KOPT-K1 (cell line): Measurements from ENCODE around the gene CD177.

ENCODE experiments used
- H3K27ac ChIP-seq: fragments of 200-600 bp; sonication (generic); 2 replicates; pipeline ENCODE4 v1.5.1; 2016; ENCODE audit warnings: antibody characterized with exemption, mild to moderate bottlenecking, low read depth, low read length; ENCODE audit not compliant: poor library complexity, severe bottlenecking
- H3K36me3 ChIP-seq: fragments of 200-600 bp; sonication (generic); 2 replicates; pipeline ENCODE4 v1.5.1; 2017; ENCODE audit warnings: antibody characterized with exemption, mild to moderate bottlenecking, low read length, moderate library complexity; ENCODE audit not compliant: insufficient read depth
- H3K9me3 ChIP-seq: fragments of 200-600 bp; sonication (generic); 2 replicates; pipeline ENCODE4 v1.5.1; 2017; ENCODE audit warnings: antibody characterized with exemption, low read length, mild to moderate bottlenecking; ENCODE audit not compliant: insufficient read depth, poor library complexity, severe bottlenecking

CD177 gene, protein sequence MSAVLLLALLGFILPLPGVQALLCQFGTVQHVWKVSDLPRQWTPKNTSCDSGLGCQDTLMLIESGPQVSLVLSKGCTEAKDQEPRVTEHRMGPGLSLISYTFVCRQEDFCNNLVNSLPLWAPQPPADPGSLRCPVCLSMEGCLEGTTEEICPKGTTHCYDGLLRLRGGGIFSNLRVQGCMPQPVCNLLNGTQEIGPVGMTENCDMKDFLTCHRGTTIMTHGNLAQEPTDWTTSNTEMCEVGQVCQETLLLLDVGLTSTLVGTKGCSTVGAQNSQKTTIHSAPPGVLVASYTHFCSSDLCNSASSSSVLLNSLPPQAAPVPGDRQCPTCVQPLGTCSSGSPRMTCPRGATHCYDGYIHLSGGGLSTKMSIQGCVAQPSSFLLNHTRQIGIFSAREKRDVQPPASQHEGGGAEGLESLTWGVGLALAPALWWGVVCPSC

DNA sequence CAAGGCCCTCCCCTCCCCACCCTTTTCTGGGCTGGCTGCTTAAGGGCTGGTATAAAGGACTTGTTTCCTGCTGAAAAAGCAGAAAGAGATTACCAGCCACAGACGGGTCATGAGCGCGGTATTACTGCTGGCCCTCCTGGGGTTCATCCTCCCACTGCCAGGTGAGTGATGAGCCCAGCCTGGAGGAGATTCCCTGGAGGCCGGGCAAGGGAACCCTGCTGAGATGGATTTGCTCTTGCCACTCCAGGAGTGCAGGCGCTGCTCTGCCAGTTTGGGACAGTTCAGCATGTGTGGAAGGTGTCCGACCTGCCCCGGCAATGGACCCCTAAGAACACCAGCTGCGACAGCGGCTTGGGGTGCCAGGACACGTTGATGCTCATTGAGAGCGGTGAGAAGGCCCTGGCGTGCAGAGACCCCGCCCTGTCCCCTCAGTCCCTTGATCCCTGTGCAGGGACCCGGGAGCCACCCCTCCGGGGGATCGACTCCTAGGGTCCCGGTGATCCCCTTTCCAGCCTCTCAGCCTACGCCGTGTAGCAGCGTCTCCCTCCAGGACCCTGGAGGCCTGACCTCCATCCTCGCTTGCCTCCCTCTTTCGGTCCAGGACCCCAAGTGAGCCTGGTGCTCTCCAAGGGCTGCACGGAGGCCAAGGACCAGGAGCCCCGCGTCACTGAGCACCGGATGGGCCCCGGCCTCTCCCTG, at the start of gene CD177:
TSS of gene CD177 (plus strand) at position 81 of the 699 bp plus-strand sequence. CDS start at position 110, 29 bp downstream.
- H3K36me3 ChIP-seq: no peaks in the 10 kb centered on the region
- no peaks in the 10 kb centered on the region for H3K9me3 ChIP-seq
- H3K27ac ChIP-seq: no peak within 1 kb of the TSS

DNA sequence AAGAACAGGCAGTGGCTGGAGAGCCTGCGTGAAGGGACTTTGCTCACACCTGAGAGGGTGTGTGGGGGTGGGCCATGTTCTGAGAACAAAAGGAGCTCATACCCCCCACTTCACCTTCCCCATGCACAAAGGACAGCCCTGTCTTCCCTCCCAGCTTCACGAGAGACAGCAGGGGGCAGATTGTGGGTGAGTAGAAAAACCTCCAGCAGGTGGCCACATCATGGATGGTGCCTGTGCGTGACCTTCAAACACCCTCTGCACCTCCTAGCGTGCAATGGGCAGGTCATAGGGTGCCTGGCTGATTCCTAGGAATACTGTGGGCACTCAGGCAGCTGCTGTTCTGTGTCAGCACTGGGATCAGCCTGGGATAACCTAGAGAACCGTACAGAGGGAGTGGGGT, 47.8 kb upstream of the CD177 start:
- Histone ChIP-seq H3K36me3 (no peaks in the 10 kb centered on the region), H3K9me3 (no peaks in the 10 kb centered on the region), H3K27ac (no peak overlapping the region)

DNA sequence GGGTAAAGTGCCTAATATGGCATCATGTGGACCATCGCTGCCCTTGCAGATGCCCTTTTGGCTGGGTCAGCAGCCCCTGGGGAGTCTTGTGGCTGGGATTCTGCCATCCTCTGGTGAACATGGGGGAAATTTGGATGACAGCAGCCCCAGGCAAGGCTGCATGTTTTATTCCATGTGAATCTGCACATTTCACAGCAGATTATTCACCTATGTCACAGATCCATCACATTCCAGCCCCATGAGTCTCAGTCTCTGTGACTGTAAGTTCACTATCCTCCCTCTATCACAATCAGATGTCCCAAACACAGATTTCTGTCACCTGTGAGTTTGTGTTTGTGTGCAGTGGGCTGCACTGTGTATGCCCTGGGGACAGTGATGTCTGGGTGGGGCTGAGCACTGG, 47.4 kb upstream of the CD177 start:
- H3K27ac ChIP-seq: no peak overlapping the region
- H3K36me3 ChIP-seq: no peaks in the 10 kb centered on the region
- H3K9me3 ChIP-seq: no peaks in the 10 kb centered on the region

- no peaks in the 10 kb centered on the region for H3K9me3 ChIP-seq
- no peak overlapping the region for H3K27ac ChIP-seq
- H3K36me3 ChIP-seq: no peaks in the 10 kb centered on the region
Observed at GRCh38 chr19:43308244-43308815, 45.2 kb upstream of the CD177 start.

DNA sequence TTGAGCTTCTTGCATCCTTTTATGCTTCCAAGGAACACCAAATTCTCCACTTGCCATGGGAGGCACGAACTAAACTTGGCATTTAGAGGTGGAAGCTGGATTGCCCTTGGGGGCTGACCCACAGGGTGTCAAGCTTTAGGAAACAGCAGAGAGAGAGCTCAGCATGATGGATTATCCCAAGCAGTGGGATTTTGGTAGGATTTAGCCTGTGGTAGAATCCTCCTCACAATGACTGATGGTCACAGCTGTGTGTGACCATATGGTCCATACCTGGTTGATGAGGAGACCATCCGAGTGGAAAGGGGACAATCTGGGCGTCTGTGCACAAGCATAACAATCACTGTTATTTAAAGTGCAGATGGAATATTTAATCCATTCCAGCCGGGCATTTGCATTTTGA, 44.0 kb upstream of the CD177 start:
- peaks cover 9% of the 10 kb centered on the region for H3K9me3 ChIP-seq
- no peaks in the 10 kb centered on the region for H3K36me3 ChIP-seq

DNA sequence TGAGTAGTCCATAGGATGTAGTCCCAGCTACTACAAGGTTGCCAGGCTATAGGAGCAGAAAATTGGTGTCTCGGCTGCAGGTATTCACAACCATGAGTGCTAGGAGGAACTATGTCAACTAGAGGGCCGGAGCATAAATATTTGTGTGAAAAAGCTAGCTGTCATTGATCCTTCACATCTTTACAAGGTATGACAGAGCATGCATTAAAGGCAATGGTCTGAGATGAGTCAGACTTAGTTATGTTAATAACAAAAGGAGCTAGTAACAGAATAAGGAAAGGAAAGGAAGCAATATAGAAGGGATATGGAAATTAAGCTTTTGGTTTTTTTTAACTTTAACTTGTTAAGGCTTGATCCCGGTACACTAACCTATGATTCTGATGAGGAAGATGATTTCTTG, 43.3 kb upstream of the CD177 start:
- Histone ChIP-seq H3K36me3 (no peaks in the 10 kb centered on the region), H3K9me3 (peaks cover 15% of the 10 kb centered on the region), H3K27ac (no peak overlapping the region)

More for the DNA sequence above, 44.0 kb upstream of the CD177 start:
- H3K27ac ChIP-seq: no peak overlapping the region

- H3K9me3 ChIP-seq: peaks cover 18% of the 10 kb centered on the region
- H3K36me3 ChIP-seq: no peaks in the 10 kb centered on the region
Observed at GRCh38 chr19:43311256-43311655, 42.2 kb upstream of the CD177 start.

DNA sequence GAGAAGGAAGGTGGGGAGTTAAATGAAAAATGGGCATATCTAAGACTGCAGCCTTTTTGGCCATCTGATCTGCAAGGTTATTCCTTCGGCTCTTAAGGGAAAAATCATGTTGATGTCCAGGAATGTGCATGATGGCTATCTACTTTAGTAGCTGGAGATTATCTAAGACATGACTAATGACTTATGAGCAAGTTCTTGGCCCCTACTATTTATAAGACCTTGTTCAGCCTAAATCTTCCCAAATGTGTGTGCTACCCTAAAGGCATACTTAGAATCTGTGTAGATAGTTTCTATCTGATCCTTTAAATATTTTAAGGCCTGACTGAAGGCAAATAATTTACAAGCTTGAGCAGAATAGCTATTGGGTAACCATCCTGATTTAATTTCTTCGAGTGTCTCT, 41.8 kb upstream of the CD177 start:
- H3K36me3 ChIP-seq: no peaks in the 10 kb centered on the region
- no peak overlapping the region for H3K27ac ChIP-seq
- peaks cover 18% of the 10 kb centered on the region for H3K9me3 ChIP-seq

More at GRCh38 chr19:43311256-43311655, 42.2 kb upstream of the CD177 start:
- H3K27ac ChIP-seq: no peak overlapping the region

GRCh38 chr19:43313711-43314495, 39.6 kb upstream of the CD177 start:
- Histone ChIP-seq H3K9me3 (peaks cover 18% of the 10 kb centered on the region), H3K27ac (no peak overlapping the region), H3K36me3 (no peaks in the 10 kb centered on the region)

DNA sequence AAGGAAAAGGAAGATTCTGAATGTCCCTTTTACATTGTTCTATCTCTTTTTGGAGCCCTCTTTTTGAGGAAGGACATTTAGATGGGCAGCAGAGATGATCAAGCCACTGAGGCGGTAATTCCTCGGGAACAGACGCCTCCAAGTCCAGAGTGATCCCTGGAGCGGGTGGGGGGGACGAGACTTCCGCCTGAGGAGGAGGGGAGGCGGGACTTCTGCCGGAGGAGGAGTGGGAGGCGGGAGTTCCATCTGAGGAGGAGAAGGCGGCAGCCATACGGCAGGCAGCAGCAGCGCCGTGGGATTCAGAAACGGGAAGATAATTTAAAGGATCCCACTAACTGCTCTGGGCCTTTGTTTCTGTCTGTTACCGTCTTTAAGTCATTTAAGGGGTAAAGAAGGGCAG, 37.6 kb upstream of the CD177 start:
- H3K27ac ChIP-seq: no peak overlapping the region
- peaks cover 18% of the 10 kb centered on the region for H3K9me3 ChIP-seq
- no peaks in the 10 kb centered on the region for H3K36me3 ChIP-seq

DNA sequence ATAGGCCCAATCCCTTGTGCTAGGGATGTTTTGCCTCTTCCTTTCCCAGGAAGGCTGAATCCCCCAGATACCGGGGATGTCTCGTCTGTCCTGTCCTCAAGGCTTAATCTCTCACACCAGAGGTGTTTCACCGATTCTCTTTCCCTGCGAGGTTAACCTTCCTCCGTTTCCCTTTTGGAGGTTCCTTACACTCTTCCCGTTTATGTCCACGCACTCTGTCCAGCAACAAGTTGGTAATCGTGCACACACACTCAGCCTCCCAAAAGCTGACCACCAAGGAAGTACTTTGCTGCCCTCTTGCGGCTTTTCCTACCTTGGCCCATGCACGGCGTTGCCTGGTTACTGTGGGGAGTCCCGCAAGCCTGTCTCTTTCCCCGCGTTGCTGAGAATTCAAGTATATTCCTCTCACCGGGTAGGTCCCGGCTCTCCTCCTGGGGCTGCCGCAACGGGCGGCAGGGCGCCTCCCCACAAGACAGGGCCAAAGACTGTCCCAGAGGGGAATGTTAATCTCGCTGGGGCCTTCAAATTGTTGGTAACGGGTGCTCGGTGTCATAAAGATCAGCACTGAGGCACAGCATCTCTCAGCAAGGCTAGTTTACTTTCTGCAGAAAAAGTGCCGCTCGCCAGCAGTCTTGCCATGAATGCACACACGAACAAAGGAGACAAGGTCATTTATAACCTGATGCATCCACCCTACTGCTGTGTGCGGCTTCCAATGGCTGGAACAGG, 36.7 kb upstream of the CD177 start:
- Histone ChIP-seq H3K27ac (no peak overlapping the region), H3K36me3 (no peaks in the 10 kb centered on the region), H3K9me3 (peaks cover 18% of the 10 kb centered on the region)

DNA sequence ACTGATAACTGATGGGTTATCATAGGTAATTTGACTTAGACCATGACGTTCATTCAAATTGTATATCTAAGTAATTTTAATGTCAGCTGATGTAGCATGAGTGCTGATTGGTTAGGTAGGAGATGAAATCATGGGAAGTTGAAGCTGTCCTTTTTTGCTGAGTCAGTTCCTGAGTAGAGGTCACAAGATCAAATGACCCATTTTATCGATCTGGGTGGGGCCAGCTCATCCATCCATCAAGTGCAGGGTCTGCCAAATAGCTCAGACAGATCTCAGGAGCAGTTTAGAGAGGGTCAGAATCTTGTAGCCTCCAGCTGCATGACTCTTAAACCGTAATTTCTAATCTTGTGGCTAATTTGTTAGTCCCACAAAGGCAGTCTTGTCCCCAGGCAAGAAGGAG, 35.3 kb upstream of the CD177 start:
- Histone ChIP-seq H3K36me3 (no peaks in the 10 kb centered on the region), H3K27ac (no peak overlapping the region), H3K9me3 (peaks cover 18% of the 10 kb centered on the region)

- no peak overlapping the region for H3K27ac ChIP-seq
- peaks cover 15% of the 10 kb centered on the region for H3K9me3 ChIP-seq
- H3K36me3 ChIP-seq: no peaks in the 10 kb centered on the region
Observed at GRCh38 chr19:43318796-43319314, 34.6 kb upstream of the CD177 start.

- Histone ChIP-seq H3K36me3 (no peaks in the 10 kb centered on the region), H3K27ac (no peak overlapping the region), H3K9me3 (no peaks in the 10 kb centered on the region)
Observed at GRCh38 chr19:43320546-43320945, 32.9 kb upstream of the CD177 start.
